ENCODE results near the gene EFNB3.

EFNB3 gene

GRCh38 chr17:7700510-7700909 lies 4.5 kb upstream of the EFNB3 start:
- DNase-seq (ENCODE audit: low read depth in 2 of 2): no peak

GRCh38 chr17:7701681-7702080 lies 3.3 kb upstream of the EFNB3 start:
- DNase-seq (ENCODE audit: low read depth in 2 of 2): no peak

- DNase-seq (ENCODE audit: low read depth in 2 of 2): no peak
These were observed 2.2 kb upstream of the EFNB3 start for GRCh38 chr17:7702776-7703175.

GRCh38 chr17:7703584-7704479 lies 1.2 kb upstream of the EFNB3 start:
- DNase-seq (ENCODE audit: low read depth in 2 of 2): no peak

- no peak for DNase-seq (ENCODE audit: low read depth in 2 of 2)
These were observed 560 bp downstream of the EFNB3 start for GRCh38 chr17:7705269-7706255.

GRCh38 chr17:7706631-7707354 lies 1.8 kb downstream of the EFNB3 start:
- no peak for DNase-seq (ENCODE audit: low read depth in 2 of 2)

GRCh38 chr17:7707446-7707845 lies 2.4 kb downstream of the EFNB3 start:
- DNase-seq (ENCODE audit: low read depth in 2 of 2): no peak

- DNase-seq (ENCODE audit: low read depth in 2 of 2): no peak
These were observed 3.1 kb downstream of the EFNB3 start for GRCh38 chr17:7707858-7708750.

GRCh38 chr17:7709031-7709430 lies 4.0 kb downstream of the EFNB3 start:
- no peak for DNase-seq (ENCODE audit: low read depth in 2 of 2)

GRCh38 chr17:7710301-7710700 lies 5.3 kb downstream of the EFNB3 start:
- DNase-seq (ENCODE audit: low read depth in 2 of 2): no peak

GRCh38 chr17:7711051-7711755 lies 6.2 kb downstream of the EFNB3 start:
- no peak for DNase-seq (ENCODE audit: low read depth in 2 of 2)

- no peak for DNase-seq (ENCODE audit: low read depth in 2 of 2)
These were observed 7.2 kb downstream of the EFNB3 start for GRCh38 chr17:7712111-7712771.

GRCh38 chr17:7713782-7714181 lies 8.8 kb downstream of the EFNB3 start:
- DNase-seq (ENCODE audit: low read depth in 2 of 2): no peak

- DNase-seq (ENCODE audit: low read depth in 2 of 2): no peak
These were observed 10.0 kb downstream of the EFNB3 start for GRCh38 chr17:7714721-7715594.

- no peak for DNase-seq (ENCODE audit: low read depth in 2 of 2)
These were observed 11.2 kb downstream of the EFNB3 start for GRCh38 chr17:7715936-7716886.

GRCh38 chr17:7716901-7717755 lies 12.1 kb downstream of the EFNB3 start, which contains the start of gene DNAH2:
Gene DNAH2, plus strand, starts transcription at chr17:7717744. Its CDS starts 1,991 bp downstream, at chr17:7719735.
- no peak for DNase-seq (ENCODE audit: low read depth in 2 of 2)
